NCI-H2227 (cell line): ENCODE results near the gene ATOH7.
A peak's percentile ranks its signal among the peaks of the same experiment; 100 is the strongest.
"Not testable (repeated sequence)": the region's sequence is repeated elsewhere in the genome, so short reads cannot be mapped to it uniquely, and the experiment has no call there.

Experiments used
- DNase-seq: peaks from one replicate; lab custom pipeline; 2025; ENCODE audit not compliant: unreplicated experiment; lab: John Stamatoyannopoulos, UW

ATOH7 gene

GRCh38 chr10:68231817-68232251, at the start of gene ATOH7:
Gene ATOH7 (minus strand): TSS chr10:68232113. CDS start chr10:68231677, 436 bp downstream.
- peak; percentile 35 for DNase-seq

- no peak for DNase-seq
These were observed 48.8 kb upstream of the ATOH7 start for GRCh38 chr10:68280758-68281157.

DNA sequence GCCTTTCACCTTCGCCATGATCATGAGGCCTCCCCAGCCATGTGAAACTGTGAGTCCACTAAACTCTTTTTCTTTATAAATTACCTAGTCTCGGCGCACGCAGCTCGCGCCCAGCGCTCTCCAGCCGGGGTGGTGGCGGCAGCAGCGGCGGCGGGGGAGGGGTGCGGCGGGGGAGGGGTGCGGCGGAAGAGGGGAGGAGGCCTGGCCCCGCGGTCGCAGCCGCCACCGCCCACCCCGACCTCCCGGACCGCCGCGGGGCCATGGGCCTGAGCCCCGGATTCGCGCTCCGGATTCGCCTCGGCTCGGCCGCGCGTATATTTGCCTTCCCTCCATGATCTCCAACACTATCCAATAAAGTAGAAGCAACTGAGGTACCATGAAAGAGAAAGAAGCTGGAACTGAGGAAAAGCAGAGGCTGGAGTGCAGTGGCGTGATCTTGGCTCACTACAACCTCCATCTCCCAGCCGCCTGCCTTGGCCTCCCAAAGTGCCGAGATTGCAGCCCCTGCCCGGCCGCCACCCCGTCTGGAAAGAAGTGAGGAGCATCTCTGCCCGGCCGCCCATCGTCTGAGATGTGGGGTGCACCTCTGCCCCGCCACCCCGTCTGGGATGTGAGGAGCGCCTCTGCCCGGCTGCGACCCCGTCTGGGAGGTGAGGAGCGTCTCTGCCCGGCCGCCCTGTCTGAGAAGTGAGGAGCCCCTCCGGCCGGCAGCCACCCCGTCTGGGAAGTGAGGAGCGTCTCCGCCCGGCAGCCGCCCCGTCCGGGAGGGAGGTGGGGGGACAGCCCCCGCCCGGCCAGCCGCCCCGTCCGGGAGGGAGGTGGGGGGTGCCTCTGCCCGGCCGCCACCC, 47.2 kb upstream of the ATOH7 start:
- not testable (repeated sequence) for DNase-seq

DNA sequence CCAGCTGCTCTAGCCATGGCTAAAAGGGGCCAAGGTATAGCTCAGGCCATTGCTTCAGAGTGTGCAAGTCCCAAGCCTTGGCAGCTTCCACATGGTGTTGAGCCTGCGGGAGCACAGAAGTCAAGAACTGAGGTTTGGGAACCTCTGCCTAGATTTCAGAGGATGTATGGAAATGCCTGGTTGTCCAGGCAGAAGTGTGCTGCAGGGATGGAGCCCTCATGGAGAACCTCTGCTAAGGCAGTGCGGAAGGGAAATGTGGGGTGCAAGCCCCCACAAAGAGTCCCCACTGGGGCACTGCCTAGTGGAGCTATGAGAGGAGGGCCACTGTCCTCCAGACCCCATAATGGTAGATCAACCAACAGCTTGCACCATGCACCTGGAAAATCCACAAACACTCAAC, 45.9 kb upstream of the ATOH7 start:
- DNase-seq, result not testable (repeated sequence)

DNA sequence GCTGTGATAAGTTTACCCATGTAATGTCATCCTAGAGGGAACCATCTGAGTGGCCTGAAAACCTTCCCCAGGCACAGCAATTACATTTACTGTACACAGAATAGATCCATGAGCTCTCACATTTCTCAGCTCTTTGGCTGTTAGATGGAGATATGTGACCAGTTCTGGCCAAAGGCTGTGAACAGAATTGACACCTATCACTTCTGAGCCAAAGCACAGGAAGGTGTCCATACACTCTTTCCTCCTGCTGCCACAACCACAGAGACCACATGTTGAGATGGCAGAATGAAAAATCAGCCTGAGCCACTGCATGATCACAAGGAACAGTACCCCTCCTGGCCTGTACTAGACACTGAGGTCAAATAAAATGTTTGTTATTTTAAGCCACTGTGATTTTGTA, 44.3 kb upstream of the ATOH7 start:
- no peak for DNase-seq

GRCh38 chr10:68275600-68276126, 43.8 kb upstream of the ATOH7 start:
- DNase-seq, result no peak

- no peak for DNase-seq
These were observed 40.9 kb upstream of the ATOH7 start for GRCh38 chr10:68272833-68273232.

DNA sequence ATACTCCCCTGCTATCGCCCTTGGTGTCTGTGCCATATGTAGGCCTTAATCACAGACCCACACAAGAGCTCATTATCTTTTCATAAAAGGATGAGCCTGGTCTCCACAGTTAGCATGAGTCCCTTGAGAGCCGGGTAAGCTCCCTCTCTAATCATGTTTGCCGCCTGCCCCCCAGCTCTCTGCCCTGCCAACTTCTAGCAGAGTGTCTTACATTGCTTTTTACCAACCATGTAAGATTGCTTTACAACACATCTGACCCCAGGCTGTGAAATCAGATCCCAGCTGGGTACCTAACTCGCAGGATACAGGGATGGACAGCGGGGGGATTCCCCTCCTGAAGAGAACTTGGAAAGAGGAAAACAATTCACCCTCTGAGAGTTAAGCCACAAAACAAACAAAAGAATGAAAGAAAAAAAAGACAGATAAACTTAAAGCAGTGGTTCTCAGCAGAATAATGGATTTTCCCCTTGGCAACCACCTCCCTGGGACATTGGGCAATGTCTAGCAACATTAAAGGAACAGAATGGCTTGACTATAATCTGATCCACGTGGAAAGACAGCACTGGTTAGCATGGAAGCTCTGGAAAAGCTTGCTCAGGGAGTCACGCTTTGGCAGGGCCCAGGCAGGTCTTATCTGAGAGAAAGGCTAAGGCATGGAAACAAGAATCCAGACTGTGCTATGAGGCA, 39.4 kb upstream of the ATOH7 start:
- peak; percentile 76 for DNase-seq

- DNase-seq, result no peak
These were observed 37.8 kb upstream of the ATOH7 start for GRCh38 chr10:68269562-68270290.

- no peak for DNase-seq
These were observed 29.4 kb upstream of the ATOH7 start for GRCh38 chr10:68261132-68261856.

GRCh38 chr10:68253346-68253745, 21.4 kb upstream of the ATOH7 start:
- DNase-seq, result no peak

- DNase-seq, result no peak
These were observed 19.9 kb upstream of the ATOH7 start for GRCh38 chr10:68251625-68252495.

DNA sequence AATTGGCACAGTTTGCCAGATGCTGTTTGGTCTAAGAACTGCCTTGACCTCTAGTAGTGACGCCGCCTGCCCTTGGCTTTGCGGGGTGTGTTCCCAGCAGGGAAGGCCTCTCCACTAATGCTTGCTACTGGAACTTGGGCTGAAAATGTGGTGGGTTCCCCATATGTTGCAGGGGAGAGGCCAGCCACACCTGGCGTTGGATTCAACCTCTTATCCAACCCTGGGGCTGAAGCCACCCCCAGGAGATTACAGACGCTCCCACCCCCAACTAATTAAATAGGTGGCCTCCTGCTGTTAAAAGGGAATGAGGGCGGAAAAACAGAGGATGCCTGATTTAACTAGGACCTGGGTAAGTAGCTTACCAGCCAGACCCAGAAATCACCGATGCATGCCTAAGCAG, 19.2 kb upstream of the ATOH7 start:
- peak; percentile 11 for DNase-seq

GRCh38 chr10:68249297-68249696, 17.4 kb upstream of the ATOH7 start:
- DNase-seq, result no peak

DNA sequence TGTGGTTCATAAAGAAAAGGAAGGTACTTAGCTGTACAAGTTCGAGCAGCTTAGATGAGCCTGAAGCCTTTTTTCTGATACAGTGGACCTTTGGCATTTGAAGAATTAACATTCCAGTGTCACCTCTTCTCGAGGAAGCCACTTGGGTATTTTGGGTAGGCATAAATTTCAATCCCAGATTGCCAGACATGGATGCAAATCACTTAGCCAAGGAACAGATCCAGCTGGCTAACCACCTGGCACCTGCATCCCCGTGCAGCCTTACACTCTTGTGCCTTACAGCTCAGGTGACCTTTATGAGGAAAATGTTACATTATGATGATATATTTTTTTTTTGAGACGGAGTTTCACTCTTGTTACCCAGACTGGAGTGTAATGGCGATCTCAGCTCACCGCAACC, 16.0 kb upstream of the ATOH7 start:
- DNase-seq, result no peak

GRCh38 chr10:68246397-68246796, 14.5 kb upstream of the ATOH7 start:
- not testable (repeated sequence) for DNase-seq

- no peak for DNase-seq
These were observed 10.1 kb upstream of the ATOH7 start for GRCh38 chr10:68242051-68242450.

DNA sequence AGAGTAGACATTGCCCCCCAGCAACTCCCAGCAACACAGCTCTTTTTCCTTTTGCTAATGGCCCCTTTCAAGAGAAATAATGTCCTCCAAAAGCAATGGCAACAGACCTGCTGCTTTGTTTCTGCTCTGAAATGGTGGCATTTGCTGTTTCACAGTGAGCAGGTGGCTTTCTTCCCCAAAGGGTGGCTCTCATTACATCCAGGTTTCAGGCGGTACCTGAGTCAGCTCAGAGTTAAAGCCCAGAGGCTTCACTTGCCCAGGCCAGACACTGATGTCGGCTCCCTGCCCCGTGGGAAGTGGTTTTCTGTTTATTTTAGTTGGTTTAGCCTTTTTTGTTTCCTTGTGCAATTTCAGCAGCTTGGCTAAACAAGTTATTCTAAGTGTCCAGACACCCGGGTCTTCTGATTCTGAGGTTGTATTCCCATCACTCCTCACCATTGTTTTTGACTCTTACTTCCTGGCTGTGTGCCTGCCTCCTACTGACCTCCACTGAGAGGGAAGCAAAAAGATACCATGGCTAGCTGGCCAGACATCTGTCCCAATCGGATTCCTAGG, 7.8 kb upstream of the ATOH7 start:
- no peak for DNase-seq

GRCh38 chr10:68239069-68239468, 7.2 kb upstream of the ATOH7 start:
- DNase-seq, result no peak
